ENCODE measurements around the gene ALDH16A1.

DNA sequence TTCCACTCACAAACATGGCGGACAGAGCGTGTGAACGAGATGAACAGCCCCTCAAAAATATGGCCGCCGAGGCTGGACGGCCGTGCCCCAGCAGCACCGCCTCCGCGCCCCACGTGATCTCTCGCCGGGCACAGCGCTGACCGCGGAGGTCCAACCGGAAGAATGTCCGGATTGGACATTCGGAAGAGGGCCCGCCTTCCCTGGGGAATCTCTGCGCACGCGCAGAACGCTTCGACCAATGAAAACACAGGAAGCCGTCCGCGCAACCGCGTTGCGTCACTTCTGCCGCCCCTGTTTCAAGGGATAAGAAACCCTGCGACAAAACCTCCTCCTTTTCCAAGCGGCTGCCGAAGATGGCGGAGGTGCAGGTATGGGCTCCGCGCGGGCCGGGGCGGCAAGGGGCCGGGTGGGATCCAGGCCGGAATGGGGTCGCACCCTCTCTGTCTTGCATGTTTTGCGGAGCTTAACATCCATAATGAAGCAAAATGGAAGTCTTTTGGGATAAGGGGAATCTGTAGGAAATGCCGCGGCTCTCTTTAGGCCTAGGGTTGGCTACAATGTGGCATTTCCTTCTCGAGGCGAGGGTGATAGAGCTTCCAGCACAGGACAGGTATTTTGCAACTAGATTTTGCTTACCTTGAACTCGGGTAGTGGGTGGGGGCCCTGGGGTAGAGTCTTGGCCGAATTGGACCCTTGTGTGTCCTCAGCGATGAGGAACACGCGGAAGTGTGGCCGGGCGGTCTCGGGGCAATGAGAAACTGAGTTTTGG, 34.4 kb downstream of the ALDH16A1 start, which contains the start of gene RPL13A:
- TF ChIP-seq, protein P1, sequence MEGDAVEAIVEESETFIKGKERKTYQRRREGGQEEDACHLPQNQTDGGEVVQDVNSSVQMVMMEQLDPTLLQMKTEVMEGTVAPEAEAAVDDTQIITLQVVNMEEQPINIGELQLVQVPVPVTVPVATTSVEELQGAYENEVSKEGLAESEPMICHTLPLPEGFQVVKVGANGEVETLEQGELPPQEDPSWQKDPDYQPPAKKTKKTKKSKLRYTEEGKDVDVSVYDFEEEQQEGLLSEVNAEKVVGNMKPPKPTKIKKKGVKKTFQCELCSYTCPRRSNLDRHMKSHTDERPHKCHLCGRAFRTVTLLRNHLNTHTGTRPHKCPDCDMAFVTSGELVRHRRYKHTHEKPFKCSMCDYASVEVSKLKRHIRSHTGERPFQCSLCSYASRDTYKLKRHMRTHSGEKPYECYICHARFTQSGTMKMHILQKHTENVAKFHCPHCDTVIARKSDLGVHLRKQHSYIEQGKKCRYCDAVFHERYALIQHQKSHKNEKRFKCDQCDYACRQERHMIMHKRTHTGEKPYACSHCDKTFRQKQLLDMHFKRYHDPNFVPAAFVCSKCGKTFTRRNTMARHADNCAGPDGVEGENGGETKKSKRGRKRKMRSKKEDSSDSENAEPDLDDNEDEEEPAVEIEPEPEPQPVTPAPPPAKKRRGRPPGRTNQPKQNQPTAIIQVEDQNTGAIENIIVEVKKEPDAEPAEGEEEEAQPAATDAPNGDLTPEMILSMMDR (IDR thresholded peaks at IDR 0.05): no peak
- TF ChIP-seq EZH2 (IDR thresholded peaks at IDR 0.05): no peak

Data from neural progenitor cell (in vitro differentiated cells).